HG03439 (cell line): ENCODE results near the gene FMNL3.
"Not testable (repeated sequence)": the region's sequence is repeated elsewhere in the genome, so short reads cannot be mapped to it uniquely, and the experiment has no call there.

Experiments used
- ATAC-seq: cut with Tn5 transposase; IDR thresholded peaks from one replicate; pipeline ENCODE4 v1.9.1; 2021; ENCODE audit warnings: mild to moderate bottlenecking, moderate library complexity; ENCODE audit not compliant: unreplicated experiment

Gene FMNL3, protein sequence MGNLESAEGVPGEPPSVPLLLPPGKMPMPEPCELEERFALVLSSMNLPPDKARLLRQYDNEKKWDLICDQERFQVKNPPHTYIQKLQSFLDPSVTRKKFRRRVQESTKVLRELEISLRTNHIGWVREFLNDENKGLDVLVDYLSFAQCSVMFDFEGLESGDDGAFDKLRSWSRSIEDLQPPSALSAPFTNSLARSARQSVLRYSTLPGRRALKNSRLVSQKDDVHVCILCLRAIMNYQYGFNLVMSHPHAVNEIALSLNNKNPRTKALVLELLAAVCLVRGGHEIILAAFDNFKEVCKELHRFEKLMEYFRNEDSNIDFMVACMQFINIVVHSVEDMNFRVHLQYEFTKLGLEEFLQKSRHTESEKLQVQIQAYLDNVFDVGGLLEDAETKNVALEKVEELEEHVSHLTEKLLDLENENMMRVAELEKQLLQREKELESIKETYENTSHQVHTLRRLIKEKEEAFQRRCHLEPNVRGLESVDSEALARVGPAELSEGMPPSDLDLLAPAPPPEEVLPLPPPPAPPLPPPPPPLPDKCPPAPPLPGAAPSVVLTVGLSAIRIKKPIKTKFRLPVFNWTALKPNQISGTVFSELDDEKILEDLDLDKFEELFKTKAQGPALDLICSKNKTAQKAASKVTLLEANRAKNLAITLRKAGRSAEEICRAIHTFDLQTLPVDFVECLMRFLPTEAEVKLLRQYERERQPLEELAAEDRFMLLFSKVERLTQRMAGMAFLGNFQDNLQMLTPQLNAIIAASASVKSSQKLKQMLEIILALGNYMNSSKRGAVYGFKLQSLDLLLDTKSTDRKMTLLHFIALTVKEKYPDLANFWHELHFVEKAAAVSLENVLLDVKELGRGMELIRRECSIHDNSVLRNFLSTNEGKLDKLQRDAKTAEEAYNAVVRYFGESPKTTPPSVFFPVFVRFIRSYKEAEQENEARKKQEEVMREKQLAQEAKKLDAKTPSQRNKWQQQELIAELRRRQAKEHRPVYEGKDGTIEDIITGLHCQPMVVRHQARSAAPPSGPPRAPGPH

DNA sequence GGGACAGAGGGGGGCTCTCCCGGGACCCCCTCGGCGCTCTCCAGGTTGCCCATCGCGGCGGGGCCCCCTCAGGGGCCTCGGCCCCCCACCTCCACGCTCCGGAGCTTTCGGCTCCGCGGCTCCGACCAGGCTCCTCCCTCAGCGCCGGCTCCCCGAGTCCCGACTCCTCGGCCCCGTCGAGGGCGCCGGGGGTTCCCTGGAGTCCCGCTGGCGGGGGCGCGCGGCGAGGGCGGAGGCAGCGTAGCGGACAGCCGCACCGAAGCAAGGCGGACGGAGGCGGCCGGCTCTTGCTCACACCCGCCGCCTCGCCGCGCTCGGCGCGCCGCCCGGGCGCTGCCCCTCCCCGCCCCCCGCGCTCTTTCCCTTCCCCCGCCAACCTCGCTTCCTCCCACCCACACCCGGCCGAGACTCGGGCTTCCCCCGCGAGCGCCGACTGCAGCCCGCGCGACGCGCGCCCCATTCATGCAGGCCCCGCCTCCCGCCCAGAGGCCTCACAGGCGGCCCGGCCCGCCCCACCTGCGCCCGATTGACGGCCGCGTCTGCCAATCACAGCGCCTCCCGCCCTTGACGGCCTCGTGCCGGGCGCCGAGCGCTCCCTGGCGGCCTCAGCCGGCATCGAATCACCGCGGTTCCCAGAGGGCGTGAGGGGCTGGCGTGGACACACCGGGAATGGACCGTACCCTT lies at the start of gene FMNL3:
TSS of gene FMNL3 (minus strand) at position 278 of the 684 bp plus-strand sequence. CDS start at position 53, 225 bp downstream.
- ATAC-seq, result peak; percentile 73

- ATAC-seq, result no peak
Measured at GRCh38 chr12:49750996-49751393, 43.8 kb upstream of the FMNL3 start.

DNA sequence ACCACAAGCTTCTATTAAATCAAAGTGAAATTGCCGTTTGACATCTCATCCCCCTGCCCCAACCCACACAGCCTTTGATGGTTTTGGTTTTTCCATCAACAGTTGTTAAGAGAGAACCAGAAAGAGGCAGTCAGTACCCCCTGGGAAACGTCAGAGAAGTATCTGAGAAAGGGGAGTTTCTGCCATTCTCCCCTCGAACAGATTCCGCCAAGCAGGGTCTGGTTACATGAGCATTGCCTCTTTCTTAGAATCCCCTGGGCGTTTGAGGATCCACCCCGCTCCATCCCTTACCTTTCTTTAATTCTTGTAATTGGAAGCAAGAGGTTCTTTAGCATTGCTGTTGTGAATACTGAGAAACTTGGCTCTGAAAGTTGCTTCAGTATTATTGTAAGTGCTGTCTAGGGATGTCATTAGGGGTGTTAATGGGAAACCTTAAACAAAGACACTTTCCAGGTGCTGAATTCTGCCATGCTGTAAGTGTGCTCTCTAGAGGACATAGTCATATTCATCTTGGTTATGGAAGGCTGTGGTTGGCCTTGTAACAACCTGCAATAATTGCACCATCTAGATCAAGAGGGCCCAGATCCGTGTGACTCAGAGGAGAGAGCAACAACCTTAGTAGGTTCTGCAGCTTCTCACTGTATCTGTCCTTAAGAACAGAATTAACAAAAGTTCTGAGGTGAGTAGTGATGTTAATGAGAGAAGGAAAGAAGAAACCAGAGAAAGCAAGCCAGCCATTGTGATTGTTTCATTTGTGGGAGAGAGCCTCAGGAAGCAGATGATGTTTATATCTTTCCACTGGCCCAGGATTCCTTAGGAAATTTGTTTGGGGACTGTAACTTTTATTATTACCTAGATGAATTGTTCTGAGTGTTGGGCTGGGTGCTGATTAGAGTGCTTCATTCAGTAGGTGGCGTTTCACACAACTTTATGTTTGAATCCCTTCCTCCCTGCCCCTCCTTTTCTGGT lies 43.1 kb upstream of the FMNL3 start:
- ATAC-seq, result no peak

DNA sequence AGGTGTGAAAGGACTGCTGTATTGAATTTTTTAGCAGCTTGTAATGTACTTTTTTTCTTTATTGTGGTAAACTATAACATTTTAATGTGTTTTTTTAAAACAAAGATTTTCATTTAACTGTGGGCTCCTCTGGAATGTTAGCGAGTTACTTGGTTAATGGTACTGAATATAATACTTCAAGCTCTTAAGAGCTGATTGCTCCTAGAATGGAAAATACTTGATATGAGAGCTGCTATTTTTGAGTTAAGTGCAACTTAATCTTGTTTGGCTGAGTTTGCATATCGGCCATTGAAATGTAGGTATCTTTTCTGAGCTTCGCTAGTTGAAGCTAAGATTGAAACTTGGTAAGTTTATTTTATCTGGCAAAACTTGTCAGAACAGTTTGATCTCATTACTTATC lies 41.6 kb upstream of the FMNL3 start:
- no peak for ATAC-seq

- ATAC-seq, result no peak
Measured at GRCh38 chr12:49748306-49748705, 41.1 kb upstream of the FMNL3 start.

GRCh38 chr12:49744363-49744885 lies 37.2 kb upstream of the FMNL3 start:
- ATAC-seq, result no peak

DNA sequence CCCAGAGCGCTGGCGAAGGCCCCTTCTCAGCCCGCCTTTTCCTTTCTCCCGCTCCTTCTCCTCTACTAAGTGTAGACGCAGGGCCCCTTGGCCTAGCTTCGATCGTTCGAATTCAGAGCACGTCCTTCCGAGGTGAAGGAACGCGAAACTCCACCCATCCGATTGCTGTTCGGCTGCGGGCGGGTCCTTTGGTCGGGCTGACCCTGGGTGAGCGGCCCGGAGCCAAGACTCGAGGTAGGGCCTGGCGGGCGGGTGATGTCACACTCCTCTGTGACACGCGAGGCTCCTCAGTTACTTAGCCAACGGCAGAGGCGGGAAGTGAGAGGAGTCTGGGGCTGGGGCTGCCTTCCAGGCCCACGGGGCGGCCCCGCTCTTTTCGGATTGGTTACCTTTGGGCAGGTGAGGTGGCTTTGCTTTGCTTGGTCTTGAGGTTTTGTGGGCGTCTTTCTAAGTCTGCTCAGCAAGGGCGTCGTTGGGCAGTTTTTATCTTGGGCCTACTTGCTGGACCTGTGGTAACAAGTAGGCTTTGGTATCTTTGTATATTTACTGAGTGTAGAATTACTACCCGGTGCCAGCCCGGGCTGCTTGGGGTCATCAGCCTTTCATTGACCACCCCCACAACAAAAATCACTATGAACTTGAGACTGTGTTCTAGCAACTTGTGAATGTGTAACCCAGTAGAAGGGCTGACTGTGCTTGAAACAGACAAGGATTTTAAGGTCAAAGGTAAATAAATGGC lies 34.8 kb upstream of the FMNL3 start:
- ATAC-seq, result peak; percentile 50

DNA sequence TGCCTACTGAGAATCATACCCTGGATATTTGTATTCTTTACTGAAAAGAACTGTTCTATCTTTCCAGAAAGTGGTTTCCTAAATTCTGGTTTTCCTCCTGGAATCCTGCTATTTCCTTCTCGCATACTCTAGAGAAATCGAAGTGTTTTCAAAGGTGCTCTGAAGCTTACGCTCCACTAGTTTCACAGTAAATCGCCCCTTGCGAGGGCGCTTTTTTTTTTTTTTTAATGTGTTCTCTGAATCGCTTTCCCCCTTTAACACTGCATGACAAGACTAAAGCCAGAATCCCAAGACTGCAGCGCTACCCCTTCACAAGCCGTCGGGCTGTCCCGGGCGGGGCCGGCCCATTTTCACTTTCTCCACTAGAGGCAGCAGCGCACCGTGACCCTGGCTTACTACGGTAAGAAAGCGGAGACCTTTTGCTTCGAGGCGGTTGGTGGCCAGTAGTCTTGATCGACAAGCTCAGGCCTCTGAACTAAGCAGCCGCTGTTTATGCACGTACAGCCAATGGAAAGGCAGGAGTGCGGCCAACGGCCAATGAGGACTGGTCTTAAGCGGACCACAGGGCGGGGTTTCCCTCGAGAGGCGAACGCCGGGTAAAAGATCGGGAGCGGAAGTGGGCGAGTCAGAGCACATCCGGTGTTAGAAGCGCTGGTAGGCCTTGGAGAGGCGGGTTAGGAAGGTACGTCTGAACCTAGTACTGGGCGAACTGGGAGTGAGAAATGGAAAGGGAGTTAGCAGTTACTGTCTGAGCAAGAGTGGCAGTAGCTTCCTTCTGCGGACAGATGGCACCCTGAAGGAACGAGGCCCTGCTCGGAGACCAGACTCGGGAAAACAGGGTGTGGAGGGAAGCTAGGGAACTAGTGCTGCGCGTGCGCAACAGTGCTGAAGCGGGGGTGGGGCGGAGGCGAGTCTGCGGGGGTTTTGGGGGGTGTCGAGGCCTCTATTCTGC lies 34.0 kb upstream of the FMNL3 start, which contains the start of gene TMBIM6:
TSS of gene TMBIM6 (plus strand) at position 628 of the 952 bp plus-strand sequence. CDS start 10,937 bp downstream, outside the sequence.
- peak; percentile 94 for ATAC-seq

DNA sequence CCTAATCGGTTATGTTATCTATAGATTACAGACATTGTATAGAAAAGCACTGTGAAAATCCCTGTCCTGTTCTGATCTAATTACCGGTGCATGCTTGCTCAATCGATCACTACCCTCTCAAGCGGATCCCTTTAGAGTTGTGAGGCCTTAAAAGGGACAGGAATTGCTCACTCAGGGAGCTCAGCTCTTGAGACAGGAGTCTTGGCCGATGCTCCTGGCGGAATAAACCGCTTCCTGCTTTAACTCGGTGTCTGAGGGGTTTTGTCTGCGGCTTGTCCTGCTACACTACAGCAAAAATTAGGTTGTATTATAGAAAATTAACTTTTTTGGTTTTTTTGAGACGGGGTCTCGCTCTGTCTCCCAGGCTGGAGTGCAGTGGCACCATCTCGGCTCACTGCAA lies 33.1 kb upstream of the FMNL3 start:
- ATAC-seq, result not testable (repeated sequence)

DNA sequence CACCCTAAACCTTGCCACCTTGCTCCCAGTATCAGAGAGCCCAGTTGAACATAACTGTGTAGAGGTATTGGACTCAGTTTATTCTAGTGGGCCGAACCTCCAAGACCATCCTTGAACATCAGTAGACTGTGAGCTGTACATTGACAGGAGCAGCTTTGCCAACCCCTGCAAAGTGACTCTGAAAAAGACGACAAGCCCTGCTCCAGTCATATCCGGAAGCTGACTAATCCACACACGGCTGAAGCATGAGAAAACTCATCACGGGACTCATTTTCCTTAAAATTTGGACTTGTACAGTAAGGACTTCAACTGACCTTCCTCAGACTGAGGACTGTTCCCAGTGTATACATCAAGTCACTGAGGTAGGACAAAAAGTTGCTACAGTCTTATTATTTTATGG lies 31.5 kb upstream of the FMNL3 start:
- not testable (repeated sequence) for ATAC-seq

- ATAC-seq, result not testable (repeated sequence)
Measured at GRCh38 chr12:49734900-49735299, 27.7 kb upstream of the FMNL3 start.

- no peak for ATAC-seq
Measured at GRCh38 chr12:49733219-49734017, 26.2 kb upstream of the FMNL3 start.

GRCh38 chr12:49730568-49731101 lies 23.4 kb upstream of the FMNL3 start:
- no peak for ATAC-seq

- ATAC-seq, result no peak
Measured at GRCh38 chr12:49730050-49730449, 22.8 kb upstream of the FMNL3 start.

DNA sequence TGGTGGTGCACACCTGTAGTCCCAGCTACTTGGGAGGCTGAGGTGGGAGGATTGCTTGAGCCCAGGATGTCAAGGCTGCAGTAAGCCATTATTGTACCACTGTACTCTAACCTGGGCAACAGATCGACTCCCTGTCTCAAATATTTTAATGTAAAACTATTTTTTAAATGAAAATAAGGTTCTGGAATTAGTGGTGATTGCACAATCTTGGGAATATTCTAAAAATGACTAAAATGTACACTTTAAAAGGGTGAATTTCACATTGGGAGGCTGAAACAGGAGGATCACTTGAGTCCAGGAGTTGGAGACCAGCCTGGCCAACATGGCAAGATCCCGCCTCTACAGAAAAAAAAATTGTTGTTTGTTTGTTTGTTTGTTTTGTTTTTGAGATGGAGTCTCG lies 21.2 kb upstream of the FMNL3 start:
- no peak for ATAC-seq

DNA sequence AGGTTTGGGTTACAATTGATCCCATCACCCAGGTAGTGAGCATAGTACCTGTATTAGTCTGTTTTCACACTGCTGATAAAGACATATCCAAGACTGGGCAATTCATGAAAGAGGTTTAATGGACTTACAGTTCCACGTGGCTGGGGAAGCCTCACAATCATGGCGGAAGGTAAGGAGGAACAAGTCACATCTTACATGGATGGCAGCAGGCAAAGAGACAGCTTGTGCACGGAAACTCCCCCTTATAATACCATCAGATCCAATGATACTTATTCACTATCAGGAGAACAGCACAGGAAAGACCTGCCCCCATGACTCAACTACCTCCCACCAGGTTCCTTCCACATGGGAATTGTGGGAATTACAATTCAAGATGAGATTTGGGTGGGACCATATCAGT lies 14.2 kb upstream of the FMNL3 start:
- not testable (repeated sequence) for ATAC-seq

GRCh38 chr12:49720214-49720613 lies 13.0 kb upstream of the FMNL3 start:
- ATAC-seq, result no peak
